ENCODE data around the gene POMT2.

The POMT2 gene

GRCh38 chr14:77265561-77266335, 54.9 kb downstream of the POMT2 start:
- DNase-seq (ENCODE audit: low spot score) = no peak

- no peak for DNase-seq (ENCODE audit: low spot score)
Measured at GRCh38 chr14:77265187-77265515, 55.5 kb downstream of the POMT2 start.

DNA sequence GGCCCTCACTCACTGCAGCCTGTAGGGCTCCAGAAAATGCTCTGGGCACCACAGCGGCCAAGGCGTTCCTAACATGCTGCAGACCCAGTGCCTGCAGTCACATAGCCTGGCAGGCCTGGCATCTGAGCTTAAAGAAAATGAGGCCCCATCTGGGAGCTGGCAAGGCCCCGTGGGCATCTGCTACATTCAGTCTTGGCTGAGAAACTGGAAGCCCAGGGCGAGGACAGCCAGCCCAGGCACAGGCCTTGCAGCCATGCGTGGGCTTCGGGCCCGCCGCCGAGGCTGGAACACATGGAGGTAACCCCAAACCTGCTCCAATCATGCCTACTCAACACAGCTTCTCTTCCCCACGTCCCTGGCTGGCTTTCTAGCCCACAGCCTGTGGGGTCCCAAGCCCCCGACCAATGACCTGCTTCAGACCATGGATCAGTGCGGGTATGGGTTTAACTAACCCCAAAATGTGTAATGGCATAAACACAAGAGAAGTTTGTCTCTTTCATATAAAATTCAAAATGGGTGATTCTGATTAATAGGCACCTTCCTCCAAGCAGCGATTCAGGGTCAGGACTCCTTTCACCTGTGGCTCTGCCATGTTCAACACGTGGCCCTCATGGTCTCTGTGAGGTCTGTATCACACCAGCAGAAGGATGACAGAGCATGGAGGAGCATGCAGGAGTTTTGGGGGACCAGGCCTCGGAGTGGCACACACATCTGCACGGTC, 56.1 kb downstream of the POMT2 start:
- DNase-seq (ENCODE audit: low spot score) = no peak

GRCh38 chr14:77260631-77261030, 60.1 kb downstream of the POMT2 start:
- DNase-seq (ENCODE audit: low spot score) = no peak

GRCh38 chr14:77260199-77260598, 60.5 kb downstream of the POMT2 start:
- DNase-seq (ENCODE audit: low spot score) = no peak

DNA sequence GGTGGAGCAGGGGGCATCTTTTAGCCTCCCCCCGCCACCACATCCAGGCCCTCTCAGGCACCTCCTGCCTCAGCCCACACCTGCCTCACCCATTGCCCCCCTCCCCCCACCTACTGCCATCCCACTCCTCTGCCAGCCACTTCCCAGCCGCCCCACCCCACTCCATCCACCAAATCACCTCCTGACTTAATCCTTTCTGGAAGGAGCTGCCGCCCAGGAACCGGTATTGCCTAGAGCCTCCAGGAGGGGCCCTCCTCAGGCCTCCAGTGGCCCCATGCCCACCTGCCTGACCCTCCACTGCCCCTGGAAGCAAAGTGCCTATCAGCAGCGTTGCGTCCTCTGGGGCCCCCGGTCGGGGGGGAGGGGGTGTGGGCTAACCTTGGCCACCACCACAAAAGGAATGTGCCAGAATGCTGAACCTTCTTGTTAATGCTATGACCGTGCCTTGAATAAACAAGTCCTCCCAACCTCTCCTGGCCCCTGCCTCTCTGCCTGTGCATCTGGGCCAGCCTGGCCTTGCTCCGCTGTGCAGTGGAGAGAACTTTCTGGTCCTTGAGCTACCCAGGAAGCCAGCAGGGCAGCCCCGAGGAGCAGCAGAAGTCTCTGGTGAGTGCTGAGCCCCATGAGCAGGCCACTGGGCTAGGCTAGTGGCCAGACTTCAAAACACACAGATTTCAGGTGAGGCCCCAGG, 61.5 kb downstream of the POMT2 start:
- DNase-seq (ENCODE audit: low spot score) = no peak

- DNase-seq (ENCODE audit: low spot score) = no peak
Measured at GRCh38 chr14:77258566-77258965, 62.1 kb downstream of the POMT2 start.

DNA sequence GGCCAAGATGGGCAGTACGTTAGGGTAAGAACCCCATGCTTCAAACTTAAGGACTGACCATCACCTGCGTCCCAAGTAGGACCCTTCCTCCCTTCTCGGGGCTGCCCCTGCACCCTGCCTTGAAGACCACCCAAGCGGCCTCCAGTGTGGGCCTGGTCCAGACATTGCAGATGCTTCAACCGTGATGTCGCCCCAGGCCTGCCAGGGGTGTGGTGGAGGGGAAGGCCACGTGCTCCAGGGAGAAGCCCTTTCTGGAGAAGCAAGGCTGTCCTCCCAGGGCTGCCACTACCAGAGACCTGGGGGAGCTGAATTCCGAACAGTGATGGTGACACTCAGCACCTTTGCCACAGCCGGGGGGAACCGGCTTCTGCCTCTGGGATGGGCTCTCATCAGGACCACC, 63.0 kb downstream of the POMT2 start:
- no peak for DNase-seq (ENCODE audit: low spot score)

- no peak for DNase-seq (ENCODE audit: low spot score)
Measured at GRCh38 chr14:77256694-77257093, 64.0 kb downstream of the POMT2 start.

- DNase-seq (ENCODE audit: low spot score) = no peak
Measured at GRCh38 chr14:77253333-77254190, 67.1 kb downstream of the POMT2 start.

DNA sequence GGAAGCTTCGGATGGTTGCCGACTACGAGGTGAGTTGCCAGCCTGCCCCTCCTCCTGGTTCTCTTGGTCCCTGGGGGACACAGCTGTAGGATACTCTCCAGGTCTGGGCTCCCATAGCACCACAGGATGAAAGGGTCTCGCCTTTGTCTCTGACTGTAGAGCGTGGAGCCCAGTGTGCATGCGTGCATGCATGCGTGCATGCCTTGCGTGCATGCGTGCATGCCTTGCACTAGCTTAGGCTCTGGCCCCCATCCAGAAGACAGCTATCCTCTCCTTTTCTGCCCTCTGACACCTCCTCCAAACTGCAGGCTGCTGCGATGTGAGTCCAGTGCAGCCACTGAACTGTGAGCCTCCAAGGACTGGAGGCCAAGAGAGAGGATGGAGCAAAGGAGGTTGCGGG, 68.8 kb downstream of the POMT2 start:
- no peak for DNase-seq (ENCODE audit: low spot score)

GRCh38 chr14:77250927-77251326, 69.8 kb downstream of the POMT2 start:
- no peak for DNase-seq (ENCODE audit: low spot score)

DNA sequence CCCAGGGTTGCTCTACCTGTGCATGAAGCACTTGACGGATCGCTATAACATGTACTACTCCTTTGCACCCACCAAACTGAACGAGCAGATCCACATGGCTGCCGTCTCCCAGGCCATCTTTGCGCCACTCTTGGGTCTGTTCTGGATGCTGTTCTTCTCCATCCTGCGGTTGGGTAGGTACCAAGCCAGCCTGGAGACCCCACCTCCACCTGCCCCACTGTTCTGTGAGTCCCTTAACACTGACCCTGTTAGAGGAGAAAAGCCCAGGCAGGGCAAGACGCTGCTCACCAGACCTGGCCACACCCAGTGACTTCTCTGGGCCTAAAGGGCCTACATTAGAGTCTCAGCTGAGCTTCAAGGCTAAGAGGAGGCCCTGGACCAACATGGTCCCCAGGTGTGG, 71.4 kb downstream of the POMT2 start:
- no peak for DNase-seq (ENCODE audit: low spot score)

- no peak for DNase-seq (ENCODE audit: low spot score)
Measured at GRCh38 chr14:77248666-77249065, 72.0 kb downstream of the POMT2 start.

GRCh38 chr14:77246784-77247183, 73.9 kb downstream of the POMT2 start:
- DNase-seq (ENCODE audit: low spot score) = no peak

- DNase-seq (ENCODE audit: low spot score) = peak; percentile 19
Measured at GRCh38 chr14:77245820-77246219, 74.9 kb downstream of the POMT2 start.

DNA sequence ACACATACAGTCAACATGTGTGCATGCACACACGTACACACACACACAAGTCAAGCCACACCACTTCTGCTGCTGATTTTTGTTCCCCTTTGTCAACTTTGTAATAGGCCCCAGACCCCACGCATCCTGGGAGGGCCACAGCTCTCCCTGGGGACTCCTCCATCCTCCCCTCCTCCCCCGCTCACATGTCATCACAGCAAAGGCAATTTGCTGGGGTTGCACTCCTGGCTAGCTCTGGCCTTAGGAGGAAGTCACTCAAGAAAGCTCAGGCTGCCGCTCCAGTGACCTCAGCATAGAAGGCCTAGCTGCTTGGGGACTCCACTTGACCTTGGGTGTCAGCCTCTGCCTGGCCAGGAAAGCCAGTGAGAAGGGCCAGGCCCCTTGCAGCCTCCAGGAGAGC, 76.8 kb downstream of the POMT2 start:
- DNase-seq (ENCODE audit: low spot score) = peak; percentile 53

- peak; percentile 56 for DNase-seq (ENCODE audit: low spot score)
Measured at GRCh38 chr14:77242752-77243151, 77.9 kb downstream of the POMT2 start.

DNA sequence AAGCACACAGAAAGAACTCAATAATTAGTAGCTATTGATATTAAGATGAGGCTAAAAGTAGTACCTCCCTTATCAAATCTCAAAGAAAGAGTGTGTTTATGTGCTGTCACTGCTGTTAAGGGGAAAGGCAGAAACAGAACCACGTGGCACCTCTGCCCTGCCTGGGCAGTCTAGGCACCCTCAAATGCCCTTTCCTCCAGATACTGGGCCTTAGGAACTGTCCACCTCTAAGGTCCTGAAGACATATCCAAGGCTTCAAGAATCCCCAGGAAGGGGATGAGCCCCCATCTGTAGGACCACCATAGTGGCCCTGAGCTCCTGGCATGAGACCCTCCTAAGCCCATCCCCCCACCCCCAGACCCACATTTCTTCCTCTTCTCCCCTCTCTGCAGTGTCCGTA, 78.7 kb downstream of the POMT2 start:
- no peak for DNase-seq (ENCODE audit: low spot score)

GRCh38 chr14:77240336-77240915, 80.3 kb downstream of the POMT2 start:
- DNase-seq (ENCODE audit: low spot score) = no peak

- no peak for DNase-seq (ENCODE audit: low spot score)
Measured at GRCh38 chr14:77239412-77239811, 81.3 kb downstream of the POMT2 start.

GRCh38 chr14:77238996-77239395, 81.7 kb downstream of the POMT2 start:
- DNase-seq (ENCODE audit: low spot score) = no peak
